CD14-positive monocyte (primary cell): ENCODE data around the gene OR4D6. TPM values are rescaled to one million over a fixed set of nuclear protein-coding genes. Genes with fewer than 3 reads are reported as not detected.

Source experiments
- DNase-seq, 3 donors: peaks; one replicate each; pipeline ENCODE4 v3.0.0-alpha.2; 2011 to 2022
- H2AFZ ChIP-seq: 2 replicates; pipeline ENCODE4 v1.6.0; 2012; ENCODE audit warnings: mild to moderate bottlenecking, low read depth, low read length, inconsistent platforms; ENCODE audit not compliant: insufficient read depth, poor library complexity, severe bottlenecking
- H3K27ac ChIP-seq, 2 donors: 1 replicate in 1 of 2; 2 replicates in 1 of 2; pipeline ENCODE4 v1.5.1; 2012 to 2013; ENCODE audit warnings: low read length in 2 of 2, control low read depth in 1 of 2, inconsistent platforms in 1 of 2, low read depth in 1 of 2, mild to moderate bottlenecking in 1 of 2
- H3K27me3 ChIP-seq, 2 donors: one replicate each; pipeline versions ENCODE4 v1.6.0 to v1.6.1; 2011 to 2013; ENCODE audit warnings: low read length in 2 of 2; ENCODE audit not compliant: control insufficient read depth in 2 of 2, insufficient read depth in 2 of 2
- H3K36me3 ChIP-seq, 2 donors: replicated peaks in 1 of 2; 1 replicate in 1 of 2; 2 replicates in 1 of 2; pipeline versions ENCODE4 v1.5.1 to v1.6.1; 2012 to 2013; ENCODE audit warnings: low read length in 2 of 2, control low read depth in 1 of 2, inconsistent platforms in 1 of 2, mild to moderate bottlenecking in 1 of 2; ENCODE audit not compliant: insufficient read depth in 2 of 2, control insufficient read depth in 1 of 2
- H3K4me1 ChIP-seq, 2 donors: 1 replicate in 1 of 2; 2 replicates in 1 of 2; pipeline versions ENCODE4 v1.5.1 to v1.6.1; 2012 to 2013; ENCODE audit warnings: low read length in 2 of 2, control low read depth in 1 of 2, inconsistent platforms in 1 of 2, mild to moderate bottlenecking in 1 of 2, moderate library complexity in 1 of 2; ENCODE audit not compliant: insufficient read depth in 2 of 2, control insufficient read depth in 1 of 2
- H3K4me2 ChIP-seq: replicated peaks from 2 replicates; pipeline ENCODE3; 2012; ENCODE audit warnings: low read length, moderate library complexity, mild to moderate bottlenecking; ENCODE audit not compliant: poor library complexity, severe bottlenecking; ENCODE audit errors: extremely low read depth
- H3K4me3 ChIP-seq, 3 experiments: fragments of 200-600 bp in 1 of 3; sonication (generic) in 1 of 3; replicated peaks in 1 of 3; 1 replicate in 2 of 3; 2 replicates in 1 of 3; pipeline ENCODE4 v1.5.1; 2011 to 2013; ENCODE audit warnings: low read length in 3 of 3, mild to moderate bottlenecking in 3 of 3, control low read depth in 2 of 3, low read depth in 2 of 3, inconsistent platforms in 1 of 3, moderate library complexity in 1 of 3
- H3K79me2 ChIP-seq: 2 replicates; pipeline ENCODE4 v1.6.0; 2012; ENCODE audit warnings: mild to moderate bottlenecking, control low read depth, inconsistent platforms, low read length, moderate library complexity; ENCODE audit not compliant: insufficient read depth
- H3K9ac ChIP-seq: 2 replicates; pipeline ENCODE4 v1.6.0; 2017; ENCODE audit warnings: low read length, mild to moderate bottlenecking; ENCODE audit not compliant: insufficient read depth, poor library complexity, severe bottlenecking
- H3K9me3 ChIP-seq, 2 donors: replicated peaks in 1 of 2; 1 replicate in 1 of 2; 2 replicates in 1 of 2; pipeline versions ENCODE4 v1.5.1 to v1.6.1; 2012 to 2013; ENCODE audit warnings: low read length in 2 of 2, control low read depth in 1 of 2; ENCODE audit not compliant: control insufficient read depth in 1 of 2, insufficient read depth in 1 of 2
- H4K20me1 ChIP-seq: 2 replicates; pipeline ENCODE4 v1.6.0; 2012; ENCODE audit warnings: mild to moderate bottlenecking, low read length, control low read depth, moderate library complexity; ENCODE audit not compliant: insufficient read depth
- H3K27ac Mint-ChIP-seq, 7 donors: one replicate each; pipeline ENCODE4 v1.8.0; 2020; ENCODE audit warnings: mild to moderate bottlenecking in 7 of 7, mixed read lengths in 7 of 7, moderate library complexity in 6 of 7, inconsistent platforms in 2 of 7
- H3K27me3 Mint-ChIP-seq, 3 donors: one replicate each; pipeline ENCODE4 v1.8.0; 2021 to 2022; ENCODE audit warnings: low read depth in 3 of 3, mild to moderate bottlenecking in 3 of 3, mixed read lengths in 3 of 3, moderate library complexity in 3 of 3, inconsistent platforms in 1 of 3
- H3K36me3 Mint-ChIP-seq, 2 donors: one replicate each; pipeline ENCODE4 v1.8.0; 2020; ENCODE audit warnings: mixed read lengths in 2 of 2, inconsistent platforms in 1 of 2, mild to moderate bottlenecking in 1 of 2
- H3K4me1 Mint-ChIP-seq: one replicate; pipeline ENCODE4 v1.8.0; 2020; ENCODE audit warnings: mild to moderate bottlenecking, mixed read lengths
- H3K4me3 Mint-ChIP-seq, 2 donors: one replicate each; pipeline ENCODE4 v1.8.0; 2020; ENCODE audit warnings: mild to moderate bottlenecking in 2 of 2, mixed read lengths in 2 of 2, moderate library complexity in 1 of 2
- H3K9me3 Mint-ChIP-seq, 7 donors: one replicate each; pipeline ENCODE4 v1.8.0; 2020 to 2022; ENCODE audit warnings: mixed read lengths in 7 of 7, mild to moderate bottlenecking in 6 of 7, moderate library complexity in 6 of 7, inconsistent platforms in 2 of 7
- CTCF ChIP-seq: fragments of 200-600 bp; IDR thresholded peaks from one replicate; pipeline ENCODE4 v1.8.0; 2022; ENCODE audit warnings: antibody characterized with exemption, mild to moderate bottlenecking
- WGBS: methylation state at CpG from one replicate; pipeline ENCODE4 v1.1.5; 2013; ENCODE audit warnings: missing lambda C conversion rate; ENCODE audit not compliant: insufficient coverage; 5-methylcytosine and 5-hydroxymethylcytosine counted together
- intact Hi-C, 2 donors: fragments of 100-400 bp; cut with micrococcal nuclease; formaldehyde crosslinking; loops; one replicate each; pipeline versions ENCODE4 v1.15.0 to v1.15.1; 2023
- polyA plus RNA-seq, 3 donors: library from polyadenylated mRNA; depleted of rRNA in 1 of 3; unstranded in 2 of 3; stranded (reverse) in 1 of 3; fragments of 300-500 nt in 2 of 3; fragments of >200 nt in 1 of 3; fragmentation: Illumina TruSeq in 2 of 3; gene quantifications; 1 replicate in 2 of 3; 2 replicates in 1 of 3; pipeline ENCODE4 v1.2.3, GENCODE V29; 2012 to 2021

The OR4D6 gene
- polyA plus RNA-seq, 3 donors: not detected

GRCh38 chr11:59448484-59448883 lies 8.3 kb upstream of the OR4D6 start:
- Mint-ChIP-seq H3K27me3 (no peaks in the 10 kb centered on the region), H3K27ac (no peak overlapping the region), H3K9me3 (peaks cover 4 to 13% (median 8%) of the 10 kb centered on the region in 7 donors), H3K4me1 (no peaks in the 10 kb centered on the region), H3K4me3 (no peak overlapping the region), H3K36me3 (no peaks in the 10 kb centered on the region)
- H3K36me3 ChIP-seq: no peaks in the 10 kb centered on the region
- no CpG with 5 or more reads among the region's 2 CpGs for WGBS
- no peaks in the 10 kb centered on the region for H3K79me2 ChIP-seq
- H4K20me1 ChIP-seq: no peaks in the 10 kb centered on the region
- no peaks in the 10 kb centered on the region for H3K4me1 ChIP-seq
- H3K4me2 ChIP-seq: no peak overlapping the region
- no peak overlapping the region for H3K4me3 ChIP-seq
- no peak overlapping the region for H3K9ac ChIP-seq
- no peak overlapping the region for H3K27ac ChIP-seq
- intact Hi-C loops: no loop called here
- no peaks in the 10 kb centered on the region for H3K27me3 ChIP-seq
- TF ChIP-seq CTCF: no peak
- H2AFZ ChIP-seq: no peak overlapping the region
- H3K9me3 ChIP-seq: peaks cover 0 to 6% of the 10 kb centered on the region in 2 donors
- DNase-seq: no peak

- no peak overlapping the region for H3K27ac ChIP-seq
- intact Hi-C loops: no loop called here
- Mint-ChIP-seq H3K4me3 (no peak overlapping the region), H3K27me3 (peaks cover 0 to 2% (median 0%) of the 10 kb centered on the region in 3 donors), H3K4me1 (no peaks in the 10 kb centered on the region), H3K27ac (no peak overlapping the region), H3K36me3 (no peaks in the 10 kb centered on the region), H3K9me3 (peaks cover 0 to 5% (median 2%) of the 10 kb centered on the region in 7 donors)
- TF ChIP-seq CTCF: no peak
- no peak overlapping the region for H3K9ac ChIP-seq
- H3K4me2 ChIP-seq: no peak overlapping the region
- WGBS: 100% methylated on average over 1 of the region's 3 CpGs
- H3K27me3 ChIP-seq: no peaks in the 10 kb centered on the region
- H4K20me1 ChIP-seq: no peaks in the 10 kb centered on the region
- no peak overlapping the region for H2AFZ ChIP-seq
- DNase-seq: no peak
- no peaks in the 10 kb centered on the region for H3K9me3 ChIP-seq
- H3K36me3 ChIP-seq: no peaks in the 10 kb centered on the region
- H3K4me1 ChIP-seq: no peaks in the 10 kb centered on the region
- H3K79me2 ChIP-seq: no peaks in the 10 kb centered on the region
- H3K4me3 ChIP-seq: no peak overlapping the region
These were observed 3.2 kb downstream of the OR4D6 start for GRCh38 chr11:59459916-59460315.
